HG03196 (cell line): Measurements from ENCODE around the gene AGBL1.

Experiments
- ATAC-seq: cut with Tn5 transposase; IDR thresholded peaks from one replicate; pipeline ENCODE4 v1.9.1; 2021; ENCODE audit not compliant: unreplicated experiment

Gene AGBL1

DNA sequence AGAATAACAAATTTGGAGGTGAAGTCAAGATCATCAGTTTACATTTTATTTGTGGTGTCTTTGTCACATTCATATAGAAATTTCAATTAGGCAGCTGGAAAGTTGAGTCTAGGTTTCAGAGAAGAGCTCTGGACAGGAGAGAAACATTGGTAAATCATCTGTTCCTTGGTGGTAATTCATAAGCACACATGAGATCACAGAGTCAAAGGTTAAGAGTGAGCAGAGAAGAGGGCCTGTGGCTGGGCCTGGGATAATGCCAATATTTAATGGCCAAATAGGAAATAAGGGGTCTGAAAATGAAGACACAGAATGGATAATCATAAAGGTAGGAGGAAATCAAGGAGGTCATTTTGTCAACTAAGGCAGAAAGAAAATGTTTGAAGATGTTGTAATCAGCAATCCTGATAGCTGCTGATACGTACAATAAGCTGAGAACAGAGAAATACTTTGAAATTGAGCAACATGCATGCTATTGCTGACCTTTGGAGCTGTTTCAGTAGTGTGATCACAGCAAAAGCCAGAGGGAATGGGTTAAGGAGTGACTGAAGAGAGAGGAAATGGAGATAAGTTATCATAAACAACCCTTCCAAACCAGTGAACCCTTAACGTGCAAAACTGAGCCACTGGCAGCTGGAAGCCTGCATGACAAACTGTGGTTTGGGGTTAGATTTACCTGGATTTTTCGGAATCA is 692.8 kb downstream of the AGBL1 start:
- ATAC-seq = no peak

DNA sequence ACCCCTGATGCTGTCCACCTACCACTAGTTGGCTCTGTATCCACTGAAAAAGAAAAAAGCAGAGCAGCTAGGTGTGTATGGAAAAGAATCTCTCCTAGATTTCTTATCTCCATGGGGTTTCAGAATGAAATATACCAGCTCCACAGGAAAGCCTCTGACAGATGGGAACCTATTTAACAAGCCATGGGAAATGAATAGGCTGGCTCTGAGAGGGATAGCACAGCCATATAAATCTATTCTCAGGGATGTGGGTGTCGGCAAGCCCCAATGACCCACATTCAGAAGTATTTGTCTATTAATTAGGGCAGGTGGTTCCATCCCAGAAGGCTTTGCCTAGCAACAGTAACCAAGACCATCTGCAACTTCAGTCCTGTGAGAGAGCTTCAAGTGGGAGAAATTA is 694.1 kb downstream of the AGBL1 start:
- ATAC-seq = no peak

DNA sequence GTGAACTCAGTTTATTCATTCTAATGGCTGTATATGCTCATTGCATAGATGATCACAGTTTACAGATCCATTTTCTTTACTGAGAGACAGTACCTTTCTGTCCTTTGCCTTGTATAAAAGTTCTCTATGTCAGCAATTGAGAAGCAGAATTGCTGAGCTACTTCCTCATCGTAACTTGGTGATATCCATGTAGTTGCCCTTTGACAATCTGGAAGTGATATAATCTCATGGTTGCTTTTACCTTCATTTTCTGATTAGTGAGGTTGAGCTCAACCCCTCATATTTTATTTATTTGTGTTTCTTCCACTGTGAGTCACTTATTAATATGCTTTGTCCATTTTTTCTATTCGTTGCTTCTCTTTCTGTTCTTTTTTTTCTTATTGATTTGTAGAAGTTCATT is 696.5 kb downstream of the AGBL1 start:
- no peak for ATAC-seq

DNA sequence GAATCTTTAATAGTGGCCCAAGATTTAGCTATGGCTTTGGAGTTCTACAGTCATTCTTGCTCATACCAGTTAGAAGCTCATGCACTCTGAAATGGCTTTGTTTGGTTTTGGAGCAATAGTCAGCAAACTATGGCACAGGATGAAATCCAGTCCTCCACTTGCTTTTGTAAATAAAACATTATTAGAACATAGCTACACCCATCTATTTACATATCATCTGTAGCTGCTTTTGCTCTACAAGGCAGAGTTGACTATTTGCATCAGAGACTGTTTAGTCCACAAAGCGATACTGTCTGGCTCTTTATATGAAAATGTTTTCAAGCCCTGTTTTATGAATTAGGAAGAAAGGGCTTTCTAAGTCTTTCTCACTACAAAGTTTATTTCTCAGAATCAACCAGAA is 716.9 kb downstream of the AGBL1 start:
- ATAC-seq = no peak

DNA sequence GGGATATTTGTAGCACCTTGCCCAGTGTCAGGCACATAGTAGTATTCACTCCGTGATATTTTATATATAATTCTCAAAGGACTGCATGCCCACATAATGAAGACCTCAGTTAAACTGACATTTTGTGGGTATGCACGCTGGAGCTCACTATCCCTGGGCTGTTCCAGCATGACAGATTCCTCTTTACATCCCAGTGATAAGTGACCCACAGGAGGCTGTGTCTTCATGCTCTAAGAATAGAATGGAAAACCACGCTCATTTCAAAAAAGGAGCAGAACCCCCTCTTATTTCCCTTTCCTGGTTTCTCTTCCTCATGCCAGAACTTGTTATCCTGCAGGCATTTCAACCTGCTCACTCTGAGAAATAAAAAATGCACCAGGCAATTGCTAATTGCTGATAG is 717.5 kb downstream of the AGBL1 start:
- ATAC-seq = no peak

DNA sequence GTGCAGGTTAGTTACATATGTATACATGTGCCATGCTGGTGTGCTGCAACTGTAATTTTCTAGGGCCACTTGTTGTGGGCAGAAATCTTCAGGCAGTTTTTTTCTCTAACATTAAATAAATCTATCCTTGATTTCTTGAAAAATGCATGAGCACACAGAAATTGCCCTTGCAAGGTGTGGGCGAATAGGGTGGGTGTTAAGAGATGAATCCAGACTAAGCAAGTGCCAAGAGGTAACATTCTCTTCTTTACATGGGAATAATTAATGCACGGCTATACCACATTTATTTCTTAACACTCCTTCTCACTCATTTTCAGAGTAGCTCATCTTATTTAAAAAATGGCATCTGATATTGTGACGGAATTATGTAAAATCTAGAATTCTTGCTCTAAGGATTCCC is 719.6 kb downstream of the AGBL1 start:
- no peak for ATAC-seq

DNA sequence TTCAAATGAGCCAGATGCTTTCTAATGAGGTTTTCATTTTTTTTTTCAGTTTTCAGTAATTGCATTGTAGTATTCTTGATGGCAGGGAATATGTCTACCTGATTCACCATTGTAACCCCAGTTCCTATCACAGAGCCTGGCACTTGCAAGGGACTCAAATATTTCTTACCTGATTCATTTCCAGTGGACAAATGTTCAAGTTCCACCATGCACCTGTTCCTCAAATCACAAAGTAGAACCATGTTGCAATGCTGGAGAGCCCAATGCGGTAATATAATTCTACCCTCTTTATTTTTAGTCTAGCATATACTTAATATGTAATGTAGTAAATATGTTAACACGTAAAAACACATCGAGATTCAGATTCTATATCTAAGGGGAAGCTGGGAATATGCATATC is 722.6 kb downstream of the AGBL1 start:
- no peak for ATAC-seq

DNA sequence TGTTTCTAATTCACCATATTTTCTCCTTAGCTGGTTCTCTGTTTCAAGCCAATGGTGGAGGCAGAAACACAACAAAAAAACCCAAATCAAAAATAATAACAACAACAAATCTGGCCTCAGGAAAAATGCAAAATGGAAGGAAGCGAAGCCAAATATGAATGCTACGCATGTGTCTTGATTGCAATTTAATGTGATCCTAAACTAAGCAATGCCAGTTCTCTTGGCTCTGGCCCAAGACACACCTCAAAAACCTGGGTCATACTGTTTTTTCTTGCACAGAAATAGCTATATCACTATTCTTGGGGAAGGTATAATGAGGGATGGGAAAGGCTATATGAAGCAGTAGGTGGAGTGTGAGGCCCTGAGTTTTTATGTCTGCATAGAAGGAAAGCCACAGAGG is 724.7 kb downstream of the AGBL1 start:
- ATAC-seq = no peak

DNA sequence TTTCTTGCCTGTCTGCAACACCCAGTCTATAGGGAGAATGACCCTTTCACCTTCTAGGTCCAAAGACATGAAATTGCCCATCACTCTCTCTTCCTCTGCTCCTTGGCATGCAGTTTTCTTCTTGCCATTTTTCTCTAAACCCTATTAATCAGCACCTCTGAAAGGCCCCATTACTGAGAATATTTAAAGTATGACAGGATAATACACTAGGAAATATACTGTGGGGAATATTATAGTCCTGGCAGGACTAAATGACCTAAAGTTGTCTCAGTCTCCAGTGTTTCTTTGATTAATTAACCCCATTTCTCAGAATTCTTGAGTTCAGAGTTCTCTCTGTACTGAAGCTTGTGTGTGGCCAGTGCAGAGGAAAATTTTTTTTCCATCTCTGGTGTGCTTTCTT is 730.7 kb downstream of the AGBL1 start:
- ATAC-seq = no peak

DNA sequence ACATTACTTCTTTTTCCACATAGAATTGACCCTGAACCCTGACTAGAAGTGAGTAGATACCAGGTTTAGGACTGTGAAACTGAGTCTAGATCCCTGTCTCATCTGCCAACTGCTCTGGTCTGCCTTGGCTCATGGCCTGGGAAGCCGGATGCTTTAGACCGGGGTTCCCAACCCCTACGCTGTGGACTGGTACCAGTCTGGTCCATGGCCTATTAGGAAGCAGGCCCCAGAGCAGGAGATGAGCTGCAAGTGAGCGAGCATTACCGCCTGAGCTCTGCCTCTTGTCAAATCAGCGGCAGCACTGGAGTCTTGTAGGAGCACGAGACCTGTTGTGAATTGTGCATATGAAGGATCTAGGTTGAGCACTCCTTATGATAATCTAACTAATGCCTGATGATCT is 734.2 kb downstream of the AGBL1 start:
- ATAC-seq = no peak

DNA sequence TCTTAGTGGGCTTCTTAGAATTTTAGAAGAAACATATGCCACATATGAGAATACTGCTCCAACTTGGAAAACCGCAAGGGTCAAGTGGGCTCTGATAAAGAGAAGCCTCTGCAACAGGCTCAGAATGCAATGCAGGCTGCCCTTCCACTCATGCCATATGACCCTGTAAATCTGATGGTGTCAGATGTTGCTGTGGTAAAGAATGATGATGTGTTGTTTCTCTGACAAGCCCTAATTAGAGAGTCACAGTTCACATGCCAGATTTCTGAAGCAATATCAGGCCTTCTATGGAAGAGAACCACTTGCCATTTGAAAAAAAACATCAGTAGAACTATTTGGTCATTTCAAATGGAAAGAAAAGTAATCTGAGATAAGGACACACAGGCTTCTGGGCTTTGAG is 749.6 kb downstream of the AGBL1 start:
- ATAC-seq = no peak

DNA sequence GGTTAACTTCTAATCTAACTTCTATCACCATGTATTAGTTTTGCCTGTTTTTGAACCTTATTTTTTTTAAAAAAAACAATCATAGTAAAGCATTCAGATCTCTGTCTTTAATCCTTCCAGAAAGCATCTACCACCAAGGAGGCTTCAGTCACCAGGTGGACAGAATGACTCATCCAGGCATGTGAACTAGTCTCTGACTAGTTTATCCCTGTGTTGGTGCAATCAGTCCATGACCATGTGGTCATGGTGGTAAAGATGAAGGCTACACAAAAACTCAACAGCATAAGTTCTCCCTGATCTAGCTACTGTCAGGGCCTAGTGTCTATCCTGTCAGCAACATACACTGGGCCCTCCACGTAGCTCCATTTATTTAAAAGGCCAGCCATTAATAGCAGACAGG is 750.6 kb downstream of the AGBL1 start:
- ATAC-seq = no peak

DNA sequence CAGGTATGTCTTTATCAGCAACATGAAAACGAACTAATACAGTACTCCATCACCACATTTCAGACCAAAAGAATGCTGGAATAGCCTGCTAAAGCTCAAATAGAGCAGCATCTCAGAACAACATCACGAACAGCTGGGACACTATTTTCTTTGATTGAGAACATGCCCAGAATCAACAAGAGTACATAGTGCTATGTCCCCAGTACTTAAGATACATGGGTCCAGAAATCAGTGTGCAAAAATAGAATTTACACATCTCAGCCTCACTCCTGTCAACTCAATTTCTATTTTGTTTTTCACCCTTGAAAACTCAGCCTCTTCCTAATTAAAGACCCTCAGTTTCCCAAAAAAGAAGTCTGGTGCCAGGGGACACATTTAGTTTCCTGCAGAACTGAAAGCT is 753.9 kb downstream of the AGBL1 start:
- no peak for ATAC-seq

DNA sequence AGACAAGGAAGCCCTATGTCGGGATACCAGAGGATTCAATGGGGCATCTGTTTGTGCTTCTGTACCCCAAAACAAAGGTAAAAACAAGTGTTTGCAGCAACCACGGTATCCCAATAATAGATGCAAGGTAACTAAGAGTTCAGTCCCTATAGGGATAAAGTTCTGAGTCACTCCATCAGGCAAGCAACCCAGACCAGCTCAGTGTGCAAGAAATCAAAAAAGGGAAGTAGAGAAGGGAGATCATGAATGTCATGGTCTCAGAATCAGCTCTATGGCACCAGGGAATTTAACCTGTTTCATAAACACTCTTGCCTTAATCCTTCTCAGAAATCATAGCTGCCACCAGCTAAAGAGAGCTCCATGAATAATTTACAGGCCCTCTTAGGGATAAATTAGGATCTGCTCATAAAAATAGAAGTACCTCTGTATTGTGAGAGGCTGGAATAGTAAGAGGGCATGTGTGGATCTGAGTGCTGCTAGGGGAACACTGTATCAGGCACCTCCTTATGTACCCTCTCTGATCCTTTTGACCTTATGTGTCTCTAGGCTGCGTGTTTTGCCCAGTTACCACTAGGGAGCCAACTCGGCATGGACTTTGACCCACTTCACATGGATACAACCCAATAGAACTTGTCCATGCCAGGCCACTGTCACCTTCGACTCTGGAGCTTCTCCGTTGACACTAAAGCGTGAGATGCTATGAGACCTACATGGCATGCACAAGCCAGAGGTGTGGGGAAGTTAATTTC is 754.6 kb downstream of the AGBL1 start:
- no peak for ATAC-seq

DNA sequence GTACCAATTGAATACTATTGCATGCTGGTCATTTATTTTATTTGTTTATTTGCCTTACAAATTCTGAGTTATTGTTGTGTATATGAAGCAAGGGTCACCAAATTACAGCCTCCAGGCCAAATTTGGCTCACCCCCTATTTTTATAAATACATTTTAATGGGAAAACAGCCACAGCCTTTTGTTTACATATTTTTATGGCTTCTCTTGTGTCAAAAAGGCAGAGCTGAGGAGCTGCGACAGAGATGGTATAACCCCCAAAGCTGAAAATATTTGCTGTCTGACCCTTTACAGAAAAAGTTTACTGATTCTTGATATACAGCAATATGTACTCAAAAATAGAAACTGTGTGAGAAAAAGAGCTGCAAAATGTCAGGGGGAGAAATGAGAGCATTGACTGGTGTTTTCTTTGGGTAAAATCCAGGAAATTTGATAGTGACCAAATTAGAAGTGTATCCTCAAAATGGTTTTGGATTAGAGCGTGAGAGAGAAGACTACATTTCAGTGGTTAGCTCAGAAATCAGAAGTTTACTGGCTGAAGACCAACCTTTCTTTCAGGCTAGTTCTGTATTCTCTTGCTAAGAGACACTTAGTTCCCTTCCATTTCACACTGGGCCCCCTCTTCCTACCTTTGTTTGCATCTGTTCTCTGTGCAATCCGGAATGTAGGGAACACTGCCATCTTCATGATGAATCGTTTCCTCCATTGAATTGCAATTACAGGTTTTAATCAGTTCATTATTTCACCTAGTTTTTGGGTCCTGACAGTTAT is 757.8 kb downstream of the AGBL1 start:
- no peak for ATAC-seq

DNA sequence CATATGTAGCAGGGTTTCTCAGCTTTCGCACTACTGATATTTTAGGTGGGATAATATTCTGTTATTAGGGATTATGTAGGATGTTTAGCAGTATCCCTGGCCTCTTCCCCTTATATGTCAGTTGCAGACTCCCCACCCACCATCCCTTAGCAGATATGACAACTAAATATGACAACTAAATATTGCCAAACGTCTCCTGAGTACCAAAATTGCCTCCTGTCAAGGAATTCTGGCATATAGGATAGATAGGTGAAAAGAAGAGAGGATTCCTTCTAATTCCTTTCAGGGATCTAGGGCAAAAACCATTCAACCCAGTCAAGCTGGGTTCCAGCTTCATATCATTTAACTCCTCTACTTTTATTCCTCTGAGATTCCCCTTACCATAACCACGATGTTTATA is 759.8 kb downstream of the AGBL1 start:
- ATAC-seq = no peak

DNA sequence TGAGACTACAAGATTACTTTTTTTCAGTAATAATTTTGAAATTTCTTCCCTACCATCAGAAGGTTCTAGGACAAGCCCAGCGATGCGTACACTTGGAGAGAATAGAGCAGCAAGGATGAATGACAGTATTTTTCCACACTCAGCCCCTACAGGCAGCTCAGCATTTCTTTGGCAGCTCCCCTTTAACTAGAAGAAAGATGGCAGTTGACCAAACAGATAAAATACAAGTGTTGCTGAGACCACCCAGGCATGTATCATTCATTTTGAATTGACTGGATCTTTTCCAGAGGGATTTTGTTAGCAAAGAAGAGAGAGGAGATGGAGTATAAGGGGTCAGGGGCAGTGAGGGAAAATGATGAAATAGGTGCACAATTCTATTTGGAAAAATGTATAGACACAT is 761.3 kb downstream of the AGBL1 start:
- ATAC-seq = no peak

DNA sequence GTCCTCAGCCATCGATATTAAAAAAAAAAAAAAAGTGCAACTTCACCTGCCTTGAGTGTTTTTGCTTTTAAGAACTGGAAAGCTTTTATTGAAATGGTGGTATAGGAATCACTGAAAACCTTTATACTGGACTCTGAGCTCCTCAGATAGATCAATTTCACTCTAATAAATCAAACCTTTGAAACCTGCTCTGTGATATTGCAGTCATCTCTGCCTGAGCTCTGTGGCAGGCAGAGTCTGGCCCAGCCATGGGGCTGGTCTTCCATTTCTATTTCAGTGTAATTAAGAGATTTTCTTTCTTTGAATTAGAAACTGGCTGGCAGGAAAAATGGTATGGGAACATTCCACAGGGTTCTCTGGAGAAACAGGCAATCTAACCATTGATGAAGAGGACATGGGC is 762.5 kb downstream of the AGBL1 start:
- no peak for ATAC-seq

DNA sequence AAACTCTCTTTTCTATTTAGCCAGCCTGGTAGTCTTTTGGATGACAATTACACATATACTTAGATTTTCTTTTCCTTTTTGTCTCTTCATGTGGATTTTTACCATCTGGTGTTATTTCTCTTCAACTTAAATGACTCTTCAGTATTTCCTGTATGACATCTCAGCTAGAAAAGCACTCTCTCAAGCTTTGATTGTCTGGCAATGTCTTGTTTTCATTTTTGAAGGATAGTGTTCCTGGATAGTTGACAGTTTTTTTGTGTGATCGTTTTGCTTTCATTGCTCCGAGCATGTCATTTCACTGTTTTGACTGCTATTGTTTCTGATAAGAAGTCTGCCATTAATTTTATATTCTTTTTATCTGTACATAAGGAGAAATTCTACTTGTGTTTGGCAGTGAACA is 766.4 kb downstream of the AGBL1 start:
- ATAC-seq = no peak

DNA sequence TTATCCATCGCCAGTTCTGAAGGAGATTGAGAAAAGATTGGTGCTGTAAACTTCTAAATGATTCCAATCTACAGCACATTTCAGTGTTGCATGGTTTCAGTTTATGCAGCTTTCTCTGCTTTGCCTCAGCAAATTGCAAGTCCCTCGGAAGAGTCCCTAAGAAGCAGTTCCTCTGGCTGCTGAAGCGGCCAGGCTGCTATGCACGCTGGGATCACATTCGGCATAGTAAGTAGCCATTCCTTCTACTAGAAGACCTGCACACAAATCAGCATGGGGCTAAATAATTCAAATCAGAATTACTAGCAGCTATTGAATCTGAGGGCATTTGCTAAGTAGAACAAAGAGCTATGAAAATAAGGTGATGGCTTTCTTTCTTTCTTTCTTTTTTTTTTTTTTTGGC is 769.5 kb downstream of the AGBL1 start:
- ATAC-seq = no peak

DNA sequence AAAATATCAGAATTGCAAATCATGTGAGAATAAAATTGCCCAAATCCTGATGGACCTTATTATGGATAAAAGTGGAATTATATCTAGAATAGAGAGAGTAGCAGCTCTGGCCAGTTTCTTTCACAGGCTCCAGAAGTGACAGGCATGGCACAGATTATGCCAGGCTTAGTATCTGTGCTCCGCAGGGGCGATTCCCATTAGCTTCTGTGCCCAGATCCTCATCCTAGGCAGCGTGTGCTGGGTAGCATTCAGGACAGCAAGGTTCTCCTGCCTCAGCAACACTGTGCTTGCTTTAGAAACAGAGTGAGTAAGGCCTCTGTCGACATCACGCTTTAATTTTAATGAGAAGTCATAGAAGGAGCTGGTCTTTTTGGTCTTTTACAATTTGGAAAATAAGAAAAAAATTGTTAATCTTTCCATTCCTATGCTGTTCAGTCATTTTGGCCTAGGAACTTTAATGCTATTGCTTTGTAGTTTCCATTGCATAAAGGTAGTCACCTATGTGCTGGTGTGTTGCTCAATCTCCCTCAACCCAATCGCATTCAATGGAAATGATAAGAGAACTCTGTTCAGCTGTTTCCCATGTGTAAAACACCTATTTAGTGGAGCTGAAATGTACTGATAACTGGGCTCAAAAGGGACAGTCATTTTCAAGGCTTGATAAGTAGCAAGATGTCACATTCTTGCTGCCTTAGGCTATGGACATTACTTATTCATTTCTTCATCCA is 770.1 kb downstream of the AGBL1 start:
- no peak for ATAC-seq

DNA sequence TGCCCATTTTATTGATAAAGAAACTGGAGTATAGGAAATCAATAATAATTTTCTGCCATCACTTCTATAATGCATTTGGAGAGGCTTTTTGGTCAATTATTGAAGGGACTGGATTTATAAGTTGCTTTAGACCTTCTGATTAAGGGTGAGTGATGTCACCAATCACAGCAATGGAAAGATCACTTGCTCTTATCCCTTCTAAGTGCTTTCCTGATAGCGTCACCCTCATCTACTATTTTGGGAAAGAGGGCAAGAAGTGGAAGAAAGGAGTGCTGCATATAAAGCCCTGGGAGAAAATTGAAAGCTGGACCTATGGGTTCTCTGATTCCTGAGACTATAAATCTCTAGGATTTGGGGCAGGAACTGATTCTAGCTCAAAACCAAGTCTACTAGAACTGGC is 771.3 kb downstream of the AGBL1 start:
- no peak for ATAC-seq
